Skeletal muscle satellite cell (primary cell): ENCODE data around the gene KANSL1.
"Not testable (repeated sequence)": the region's sequence is repeated elsewhere in the genome, so short reads cannot be mapped to it uniquely, and the experiment has no call there.

Experiments
- H3K27me3 ChIP-seq: 2 replicates; pipeline ENCODE4 v1.7.0; 2013; ENCODE audit warnings: low read length; ENCODE audit not compliant: control insufficient read depth, insufficient read depth
- H3K36me3 ChIP-seq: 2 replicates; pipeline ENCODE4 v1.7.0; 2013; ENCODE audit warnings: mild to moderate bottlenecking, control low read depth, low read length; ENCODE audit not compliant: insufficient read depth
- H3K4me1 ChIP-seq: 2 replicates; pipeline ENCODE4 v1.7.0; 2013; ENCODE audit warnings: low read length; ENCODE audit not compliant: control insufficient read depth, insufficient read depth
- H3K4me2 ChIP-seq: 2 replicates; pipeline ENCODE4 v1.7.0; 2013; ENCODE audit warnings: mild to moderate bottlenecking, low read length
- H3K4me3 ChIP-seq: 2 replicates; pipeline ENCODE4 v1.7.0; 2013; ENCODE audit warnings: low read length
- H3K9ac ChIP-seq: 2 replicates; pipeline ENCODE4 v1.7.0; 2013; ENCODE audit warnings: mild to moderate bottlenecking, low read depth, low read length, moderate library complexity
- H3K9me3 ChIP-seq: replicated peaks from 2 replicates; pipeline ENCODE4 v1.7.0; 2013; ENCODE audit warnings: mild to moderate bottlenecking, control low read depth, low read length

The KANSL1 gene

DNA sequence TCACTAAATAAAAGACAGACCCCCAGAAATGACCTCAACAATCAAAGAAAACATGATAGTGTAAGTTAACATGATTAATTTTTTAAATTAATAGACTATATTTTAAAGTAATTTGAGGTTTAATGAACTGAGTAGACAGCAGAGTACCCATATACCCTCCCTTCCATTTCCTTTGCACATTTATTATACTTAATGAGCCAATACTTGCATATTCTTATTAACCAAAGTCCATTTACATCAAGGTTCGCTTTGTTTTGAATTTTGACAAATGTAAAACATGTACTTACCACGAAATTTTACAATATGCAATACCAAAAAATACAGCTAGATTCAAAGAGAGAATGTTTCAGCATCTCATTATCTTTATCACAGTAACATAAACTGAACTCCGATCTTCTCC, 72.7 kb downstream of the KANSL1 start:
- Histone ChIP-seq H3K27me3 (no peaks in the 10 kb centered on the region), H3K4me1 (peaks cover 24% of the 10 kb centered on the region), H3K9me3 (no peaks in the 10 kb centered on the region), H3K4me3 (no peak overlapping the region), H3K4me2 (no peak overlapping the region), H3K36me3 (no peaks in the 10 kb centered on the region), H3K9ac (no peak overlapping the region)

DNA sequence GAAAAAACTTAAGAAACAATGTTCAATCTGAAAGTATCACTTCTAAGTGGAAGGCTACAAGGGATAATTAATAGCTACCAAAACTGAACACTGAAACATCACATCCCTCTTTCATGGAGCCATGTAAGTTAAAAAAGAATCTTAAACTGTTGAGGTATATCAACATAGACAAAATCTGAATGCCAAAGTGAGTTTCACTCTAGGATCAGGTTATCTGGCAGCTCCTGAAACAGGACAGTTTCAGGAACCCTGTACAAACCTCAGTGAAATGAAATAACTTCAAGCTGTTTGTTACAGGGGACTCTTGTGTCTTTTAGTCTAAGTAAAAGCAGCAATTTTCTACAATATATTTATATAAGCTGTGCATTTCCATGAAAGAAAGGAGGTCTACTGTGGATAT, 73.2 kb downstream of the KANSL1 start:
- Histone ChIP-seq H3K4me3 (no peak overlapping the region), H3K9me3 (no peaks in the 10 kb centered on the region), H3K27me3 (no peaks in the 10 kb centered on the region), H3K4me1 (peaks cover 21% of the 10 kb centered on the region), H3K9ac (no peak overlapping the region), H3K4me2 (no peak overlapping the region), H3K36me3 (no peaks in the 10 kb centered on the region)

DNA sequence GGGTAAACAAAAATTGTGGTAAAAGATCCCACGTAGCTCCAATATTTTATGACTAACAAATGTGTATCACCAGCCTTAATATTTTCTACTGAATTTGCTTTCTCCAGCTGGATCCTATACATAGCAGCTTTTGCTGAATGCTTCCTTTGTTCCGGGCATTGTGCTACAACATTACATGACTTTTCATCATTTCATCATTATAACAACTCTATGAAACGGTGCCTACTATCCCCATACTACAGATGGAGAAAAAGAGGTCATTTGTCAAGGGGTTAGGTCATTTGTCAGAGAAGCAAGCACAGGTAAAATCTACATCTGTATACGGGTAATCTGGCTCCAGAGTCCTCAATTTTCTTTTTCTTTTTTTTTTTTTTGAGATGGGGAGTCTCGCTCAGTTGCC, 74.3 kb downstream of the KANSL1 start:
- H3K4me2 ChIP-seq: no peak overlapping the region
- peaks cover 13% of the 10 kb centered on the region for H3K4me1 ChIP-seq
- H3K4me3 ChIP-seq: no peak overlapping the region
- H3K9ac ChIP-seq: no peak overlapping the region
- no peaks in the 10 kb centered on the region for H3K9me3 ChIP-seq
- H3K36me3 ChIP-seq: no peaks in the 10 kb centered on the region
- H3K27me3 ChIP-seq: no peaks in the 10 kb centered on the region

DNA sequence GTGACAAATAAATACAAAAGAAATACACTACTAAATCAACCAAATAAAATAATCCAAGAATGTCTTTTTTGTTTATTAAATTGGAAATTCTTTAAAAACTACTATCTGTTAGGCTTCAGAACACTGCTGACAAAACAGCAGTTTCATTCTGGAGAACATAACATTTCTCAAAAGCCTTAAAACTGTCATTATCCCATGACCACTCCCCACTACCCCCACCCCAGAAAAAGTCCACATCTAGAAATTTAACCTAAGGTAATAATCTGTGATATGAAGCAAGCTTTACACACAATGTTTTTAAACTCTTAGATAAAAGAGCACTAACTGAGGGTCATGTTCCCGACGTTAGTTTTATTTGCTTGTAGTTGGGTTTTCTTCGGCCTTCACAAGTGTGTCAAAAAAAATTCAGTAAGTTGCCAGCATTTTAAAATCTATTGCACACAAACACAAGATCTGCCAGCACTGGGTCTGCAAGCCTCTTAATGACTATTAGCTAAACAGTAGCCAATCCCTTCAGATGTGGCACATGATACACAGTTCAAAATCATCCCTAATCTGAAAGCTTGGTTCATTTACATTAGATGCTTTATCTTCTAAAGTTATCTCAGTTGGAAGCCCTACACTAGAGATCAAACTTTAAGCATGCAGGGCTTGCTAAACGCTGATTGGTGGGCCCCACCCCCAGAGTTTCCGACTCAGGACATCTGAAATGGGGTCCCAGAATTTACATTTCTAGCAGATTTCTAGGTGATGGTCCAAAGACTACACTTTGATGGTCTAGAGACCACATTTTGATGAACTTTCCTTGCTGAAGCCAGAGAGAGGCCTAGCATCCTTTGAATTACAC, 75.2 kb downstream of the KANSL1 start:
- no peaks in the 10 kb centered on the region for H3K9me3 ChIP-seq
- no peak overlapping the region for H3K4me2 ChIP-seq
- no peaks in the 10 kb centered on the region for H3K36me3 ChIP-seq
- no peak overlapping the region for H3K9ac ChIP-seq
- H3K4me3 ChIP-seq: no peak overlapping the region
- H3K27me3 ChIP-seq: no peaks in the 10 kb centered on the region
- H3K4me1 ChIP-seq: peaks cover 13% of the 10 kb centered on the region

DNA sequence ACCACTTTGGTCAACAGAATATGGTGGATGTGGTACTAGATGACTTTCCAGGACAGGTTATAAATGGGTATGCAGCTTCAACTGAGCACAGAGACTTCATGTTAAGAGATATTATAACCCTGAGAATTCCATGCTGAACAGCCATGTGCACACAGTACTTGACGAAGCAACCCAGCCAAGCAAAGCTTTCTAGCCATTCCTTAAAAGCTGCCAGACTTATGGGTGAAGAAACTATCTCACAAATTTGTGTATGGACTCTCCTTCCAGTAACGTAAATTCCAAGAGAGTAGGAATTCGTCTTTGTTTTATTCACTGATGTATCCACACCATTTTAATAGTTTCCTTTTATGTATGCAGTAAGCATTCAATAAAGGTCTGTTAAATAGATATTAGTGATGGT, 76.1 kb downstream of the KANSL1 start:
- H3K4me3 ChIP-seq: no peak overlapping the region
- H3K27me3 ChIP-seq: no peaks in the 10 kb centered on the region
- peaks cover 13% of the 10 kb centered on the region for H3K4me1 ChIP-seq
- H3K9ac ChIP-seq: no peak overlapping the region
- H3K9me3 ChIP-seq: no peaks in the 10 kb centered on the region
- no peaks in the 10 kb centered on the region for H3K36me3 ChIP-seq
- no peak overlapping the region for H3K4me2 ChIP-seq

DNA sequence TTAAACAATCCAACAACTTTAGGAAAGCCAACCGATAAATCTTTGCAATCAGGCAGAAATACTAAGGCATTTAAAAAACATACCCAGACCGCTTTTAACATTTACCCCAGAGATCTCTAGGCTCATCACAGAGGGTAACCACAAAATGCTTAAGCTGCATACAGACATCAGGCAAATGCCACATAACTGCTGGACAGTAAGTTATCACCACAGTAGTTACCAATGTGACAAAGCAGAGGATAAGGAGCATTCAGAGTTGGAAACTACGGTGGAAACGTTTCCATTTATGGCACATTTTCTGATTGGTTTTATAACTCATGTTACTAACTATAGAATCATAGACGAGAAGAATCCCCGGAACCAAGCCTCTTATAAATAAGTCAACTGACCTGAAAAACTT, 77.5 kb downstream of the KANSL1 start:
- no peaks in the 10 kb centered on the region for H3K27me3 ChIP-seq
- no peak overlapping the region for H3K9ac ChIP-seq
- no peak overlapping the region for H3K4me3 ChIP-seq
- peaks cover 5% of the 10 kb centered on the region for H3K4me1 ChIP-seq
- H3K4me2 ChIP-seq: no peak overlapping the region
- H3K9me3 ChIP-seq: no peaks in the 10 kb centered on the region
- no peaks in the 10 kb centered on the region for H3K36me3 ChIP-seq

DNA sequence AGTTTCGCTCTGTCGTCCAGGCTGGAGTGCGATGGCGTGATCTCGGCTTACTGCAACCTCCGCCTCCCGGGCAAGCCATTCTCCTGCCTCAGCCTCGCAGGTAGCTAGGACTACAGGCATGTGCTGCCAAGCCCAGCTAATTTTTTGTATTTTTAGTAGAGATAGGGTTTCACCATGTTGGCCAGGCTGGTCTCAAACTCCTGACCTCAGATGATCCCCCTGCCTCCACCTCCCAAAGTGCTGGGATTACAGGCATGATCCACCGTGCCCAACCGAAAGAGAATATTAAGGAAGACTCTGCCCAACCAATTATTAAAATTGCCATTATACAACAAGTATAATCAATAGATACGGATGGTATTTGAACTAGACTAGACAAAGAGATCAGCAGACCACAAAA, 82.0 kb downstream of the KANSL1 start:
- H3K9ac ChIP-seq, H3K9me3 ChIP-seq, H3K4me2 ChIP-seq, H3K27me3 ChIP-seq, H3K4me3 ChIP-seq, H3K36me3 ChIP-seq: not testable (repeated sequence)
- H3K4me1 ChIP-seq: peaks cover 20% of the 10 kb centered on the region

DNA sequence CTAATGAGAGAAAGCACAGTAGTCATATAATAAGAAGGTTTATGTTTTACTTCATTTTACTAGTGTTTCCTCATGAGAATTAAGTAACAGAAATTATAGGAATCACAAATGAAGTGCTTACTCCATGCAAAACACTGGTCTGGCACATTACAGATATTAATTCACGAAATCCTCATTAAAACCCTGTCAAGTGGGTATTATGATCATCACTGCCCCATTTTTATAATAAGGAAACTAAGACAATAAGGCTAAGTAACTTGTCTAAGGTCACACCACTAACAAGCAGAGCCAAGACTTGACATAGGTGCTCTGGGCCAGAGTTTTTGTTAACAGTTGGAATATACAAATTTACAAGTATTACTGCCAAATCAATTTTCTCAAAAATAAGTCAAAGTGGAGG, 83.0 kb downstream of the KANSL1 start:
- Histone ChIP-seq H3K4me2 (no peak overlapping the region), H3K36me3 (no peaks in the 10 kb centered on the region), H3K4me3 (no peak overlapping the region), H3K27me3 (no peaks in the 10 kb centered on the region), H3K9me3 (no peaks in the 10 kb centered on the region), H3K9ac (no peak overlapping the region), H3K4me1 (peaks cover 14% of the 10 kb centered on the region)

DNA sequence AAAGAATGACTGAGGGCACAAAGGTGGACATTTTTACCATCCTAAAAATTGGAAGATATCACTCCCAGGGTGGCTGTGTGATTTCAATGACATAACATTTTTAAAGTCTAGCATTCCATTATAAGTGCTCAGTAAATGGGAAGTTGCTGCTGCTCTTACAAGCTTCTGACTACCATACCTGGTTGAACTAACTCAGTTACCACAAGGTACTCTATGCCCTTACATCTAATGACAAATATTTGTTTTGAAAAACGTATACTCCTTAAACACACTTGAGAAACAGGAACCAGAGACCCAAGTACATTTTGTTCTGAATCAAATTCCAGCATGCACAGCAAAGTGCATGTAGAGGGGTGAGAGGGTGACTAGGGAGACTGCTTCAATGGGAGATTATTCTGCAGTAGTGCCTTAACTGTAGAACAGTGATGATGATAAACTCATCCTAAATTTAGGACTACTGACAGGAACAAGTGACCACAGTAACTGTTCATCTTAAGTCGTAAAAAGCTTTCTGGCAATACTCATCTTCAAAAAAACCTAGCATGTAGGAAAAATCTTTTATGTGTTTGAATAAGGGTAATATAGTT, 83.5 kb downstream of the KANSL1 start:
- no peaks in the 10 kb centered on the region for H3K36me3 ChIP-seq
- H3K4me3 ChIP-seq: no peak overlapping the region
- no peak overlapping the region for H3K9ac ChIP-seq
- H3K4me2 ChIP-seq: no peak overlapping the region
- H3K4me1 ChIP-seq: peaks cover 14% of the 10 kb centered on the region
- H3K9me3 ChIP-seq: no peaks in the 10 kb centered on the region
- no peaks in the 10 kb centered on the region for H3K27me3 ChIP-seq

DNA sequence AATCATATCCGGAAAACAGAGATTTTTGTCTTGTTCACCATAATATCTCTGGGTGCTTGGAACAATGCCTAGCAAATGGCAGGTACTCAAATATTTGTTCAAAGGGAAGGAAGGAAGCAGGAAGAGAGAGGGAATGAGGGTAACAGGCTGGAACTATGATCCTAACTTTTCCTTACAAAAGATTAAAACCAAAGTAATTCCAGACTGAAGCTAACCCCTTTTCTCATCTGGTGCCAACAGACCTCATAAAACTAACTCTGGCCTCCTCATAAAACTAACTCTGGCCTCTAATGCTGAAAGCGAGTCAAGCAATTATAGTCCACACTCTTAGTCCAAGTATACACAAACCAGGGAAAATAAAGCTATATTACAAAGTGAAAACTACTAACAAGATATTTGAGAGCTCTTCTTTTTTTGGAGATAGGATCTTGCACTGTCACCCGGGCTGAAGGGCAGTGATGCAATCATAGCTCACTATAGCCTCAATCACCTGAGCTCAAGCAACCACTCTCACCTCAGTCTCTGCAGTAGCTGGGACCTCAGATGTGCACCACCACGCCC, 84.6 kb downstream of the KANSL1 start:
- Histone ChIP-seq H3K27me3 (no peaks in the 10 kb centered on the region), H3K4me2 (no peak overlapping the region), H3K4me1 (peaks cover 14% of the 10 kb centered on the region), H3K9me3 (no peaks in the 10 kb centered on the region), H3K4me3 (no peak overlapping the region), H3K9ac (no peak overlapping the region), H3K36me3 (no peaks in the 10 kb centered on the region)

DNA sequence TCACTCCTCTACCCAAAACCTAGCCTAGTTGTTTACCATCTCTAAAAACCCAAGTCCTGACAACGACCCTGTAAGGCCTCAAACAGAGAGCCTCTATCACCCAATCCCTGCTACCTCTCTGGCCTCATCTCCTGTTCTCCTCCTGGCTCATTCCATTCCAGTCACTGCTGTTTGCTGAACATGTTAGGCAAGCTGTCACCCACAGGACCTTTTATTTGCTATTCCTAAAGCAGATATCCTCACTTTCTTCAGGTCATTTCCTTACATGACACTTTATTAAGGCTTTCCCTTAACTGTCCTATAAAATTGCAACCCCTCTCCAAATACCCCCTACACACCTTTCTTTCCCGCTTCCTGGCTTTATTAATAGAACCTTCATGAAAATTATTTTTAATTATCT, 85.1 kb downstream of the KANSL1 start:
- Histone ChIP-seq H3K4me2 (no peak overlapping the region), H3K36me3 (no peaks in the 10 kb centered on the region), H3K9me3 (no peaks in the 10 kb centered on the region), H3K27me3 (no peaks in the 10 kb centered on the region), H3K4me3 (no peak overlapping the region), H3K4me1 (peaks cover 14% of the 10 kb centered on the region), H3K9ac (no peak overlapping the region)
